ENCODE data around the gene SGCE. TPM values are rescaled to one million over a fixed set of nuclear protein-coding genes. Genes with fewer than 3 reads are reported as not detected.
A peak's percentile ranks its signal among the peaks of the same experiment; 100 is the strongest.

The SGCE gene
- total RNA-seq, 2 donors from 2014 or later: 1.6 to 1.9 TPM

- no peak for DNase-seq
- no peak overlapping the region for H3K4me3 Mint-ChIP-seq
- H3K9me3 Mint-ChIP-seq: no peaks in the 10 kb centered on the region
- H3K4me1 Mint-ChIP-seq (ENCODE audit: low read depth): no peaks in the 10 kb centered on the region
- no peak for ATAC-seq (replicated peaks in 1 of 2)
- H3K36me3 Mint-ChIP-seq (ENCODE audit: insufficient read depth in 2 of 2): no peaks in the 10 kb centered on the region
- no peak overlapping the region for H3K27ac Mint-ChIP-seq
- peaks cover 42% of the 10 kb centered on the region for H3K27me3 Mint-ChIP-seq (ENCODE audit: low read depth)
These were observed 23.0 kb downstream of the SGCE start for GRCh38 chr7:94633014-94633341.

- ATAC-seq (replicated peaks in 1 of 2): peak; percentile 98
These were observed 23.5 kb downstream of the SGCE start for GRCh38 chr7:94632338-94633013.

GRCh38 chr7:94630855-94631254 lies 25.1 kb downstream of the SGCE start:
- no peaks in the 10 kb centered on the region for H3K36me3 Mint-ChIP-seq (ENCODE audit: insufficient read depth in 2 of 2)
- H3K4me3 Mint-ChIP-seq: no peak overlapping the region
- ATAC-seq (replicated peaks in 1 of 2) (no peak), DNase-seq (no peak)
- no peaks in the 10 kb centered on the region for H3K4me1 Mint-ChIP-seq (ENCODE audit: low read depth)
- H3K27ac Mint-ChIP-seq: no peak overlapping the region
- H3K9me3 Mint-ChIP-seq: no peaks in the 10 kb centered on the region
- peaks cover 34% of the 10 kb centered on the region for H3K27me3 Mint-ChIP-seq (ENCODE audit: low read depth)

More at GRCh38 chr7:94632338-94633013, 23.5 kb downstream of the SGCE start:
- no peak overlapping the region for H3K27ac Mint-ChIP-seq
- H3K27me3 Mint-ChIP-seq (ENCODE audit: low read depth): peaks cover 39% of the 10 kb centered on the region
- no peaks in the 10 kb centered on the region for H3K36me3 Mint-ChIP-seq (ENCODE audit: insufficient read depth in 2 of 2)
- no peaks in the 10 kb centered on the region for H3K9me3 Mint-ChIP-seq
- no peaks in the 10 kb centered on the region for H3K4me1 Mint-ChIP-seq (ENCODE audit: low read depth)
- H3K4me3 Mint-ChIP-seq: no peak overlapping the region
- peak in 1 of 2 donors; percentile 7 for DNase-seq

GRCh38 chr7:94623820-94624219 lies 32.1 kb downstream of the SGCE start:
- Mint-ChIP-seq H3K4me1 (ENCODE audit: low read depth) (peaks cover 12% of the 10 kb centered on the region), H3K36me3 (ENCODE audit: insufficient read depth in 2 of 2) (no peaks in the 10 kb centered on the region), H3K27ac (no peak overlapping the region), H3K27me3 (ENCODE audit: low read depth) (peaks cover 7% of the 10 kb centered on the region), H3K9me3 (no peaks in the 10 kb centered on the region), H3K4me3 (no peak overlapping the region)
- DNase-seq: no peak
- no peak for ATAC-seq (replicated peaks in 1 of 2)

- ATAC-seq (replicated peaks in 1 of 2) (no peak), DNase-seq (no peak)
- Mint-ChIP-seq H3K4me1 (ENCODE audit: low read depth) (peaks cover 12% of the 10 kb centered on the region), H3K27ac (no peak overlapping the region), H3K36me3 (ENCODE audit: insufficient read depth in 2 of 2) (no peaks in the 10 kb centered on the region), H3K4me3 (no peak overlapping the region), H3K27me3 (ENCODE audit: low read depth) (peaks cover 6% of the 10 kb centered on the region), H3K9me3 (no peaks in the 10 kb centered on the region)
These were observed 34.8 kb downstream of the SGCE start for GRCh38 chr7:94621120-94621519.

GRCh38 chr7:94620703-94621118 lies 35.2 kb downstream of the SGCE start:
- Mint-ChIP-seq H3K27me3 (ENCODE audit: low read depth) (peaks cover 6% of the 10 kb centered on the region), H3K27ac (no peak overlapping the region), H3K4me3 (no peak overlapping the region), H3K4me1 (ENCODE audit: low read depth) (peaks cover 12% of the 10 kb centered on the region), H3K9me3 (no peaks in the 10 kb centered on the region), H3K36me3 (ENCODE audit: insufficient read depth in 2 of 2) (no peaks in the 10 kb centered on the region)
- peak; percentile 98 to 99 for ATAC-seq (replicated peaks in 1 of 2)
- peak; percentile 48 to 72 for DNase-seq

- Mint-ChIP-seq H3K4me3 (no peak overlapping the region), H3K27ac (no peak overlapping the region), H3K9me3 (no peaks in the 10 kb centered on the region), H3K36me3 (ENCODE audit: insufficient read depth in 2 of 2) (no peaks in the 10 kb centered on the region), H3K27me3 (ENCODE audit: low read depth) (peaks cover 14% of the 10 kb centered on the region), H3K4me1 (ENCODE audit: low read depth) (peaks cover 12% of the 10 kb centered on the region)
- no peak for ATAC-seq (replicated peaks in 1 of 2)
- DNase-seq: no peak
These were observed 37.8 kb downstream of the SGCE start for GRCh38 chr7:94618126-94618525.

- Mint-ChIP-seq H3K4me1 (ENCODE audit: low read depth) (peaks cover 12% of the 10 kb centered on the region), H3K27ac (no peak overlapping the region), H3K9me3 (peaks cover 0 to 3% of the 10 kb centered on the region in 2 donors), H3K4me3 (no peak overlapping the region), H3K36me3 (ENCODE audit: insufficient read depth in 2 of 2) (no peaks in the 10 kb centered on the region), H3K27me3 (ENCODE audit: low read depth) (peaks cover 21% of the 10 kb centered on the region)
- no peak for ATAC-seq (replicated peaks in 1 of 2)
- DNase-seq: no peak
These were observed 39.1 kb downstream of the SGCE start for GRCh38 chr7:94616855-94617254.

GRCh38 chr7:94615666-94616065 lies 40.3 kb downstream of the SGCE start:
- peaks cover 3% of the 10 kb centered on the region for H3K4me1 Mint-ChIP-seq (ENCODE audit: low read depth)
- H3K27ac Mint-ChIP-seq: no peak overlapping the region

GRCh38 chr7:94612661-94613060 lies 43.3 kb downstream of the SGCE start:
- peaks cover 33% of the 10 kb centered on the region for H3K27me3 Mint-ChIP-seq (ENCODE audit: low read depth)
- H3K4me1 Mint-ChIP-seq (ENCODE audit: low read depth): no peaks in the 10 kb centered on the region
- peaks cover 0 to 1% of the 10 kb centered on the region in 2 donors for H3K36me3 Mint-ChIP-seq (ENCODE audit: insufficient read depth in 2 of 2)
- no peak overlapping the region for H3K27ac Mint-ChIP-seq
- ATAC-seq (replicated peaks in 1 of 2) (no peak), DNase-seq (no peak)
- peaks cover 3 to 4% of the 10 kb centered on the region in 2 donors for H3K9me3 Mint-ChIP-seq
- no peak overlapping the region for H3K4me3 Mint-ChIP-seq

More at GRCh38 chr7:94615666-94616065, 40.3 kb downstream of the SGCE start:
- Mint-ChIP-seq H3K36me3 (ENCODE audit: insufficient read depth in 2 of 2) (peaks cover 0 to 1% of the 10 kb centered on the region in 2 donors), H3K9me3 (peaks cover 0 to 3% of the 10 kb centered on the region in 2 donors), H3K27me3 (ENCODE audit: low read depth) (peaks cover 21% of the 10 kb centered on the region), H3K4me3 (no peak overlapping the region)
- ATAC-seq (replicated peaks in 1 of 2) (no peak), DNase-seq (no peak)

- DNase-seq: no peak
- Mint-ChIP-seq H3K9me3 (peaks cover 3 to 5% of the 10 kb centered on the region in 2 donors), H3K4me3 (no peak overlapping the region), H3K27ac (no peak overlapping the region), H3K27me3 (ENCODE audit: low read depth) (peaks cover 36% of the 10 kb centered on the region), H3K4me1 (ENCODE audit: low read depth) (no peaks in the 10 kb centered on the region), H3K36me3 (ENCODE audit: insufficient read depth in 2 of 2) (peaks cover 0 to 2% of the 10 kb centered on the region in 2 donors)
- ATAC-seq (replicated peaks in 1 of 2): no peak
These were observed 43.7 kb downstream of the SGCE start for GRCh38 chr7:94612253-94612652.

- Mint-ChIP-seq H3K4me1 (ENCODE audit: low read depth) (no peaks in the 10 kb centered on the region), H3K27ac (no peak overlapping the region), H3K4me3 (no peak overlapping the region), H3K36me3 (ENCODE audit: insufficient read depth in 2 of 2) (peaks cover 0 to 8% of the 10 kb centered on the region in 2 donors), H3K9me3 (peaks cover 5 to 13% of the 10 kb centered on the region in 2 donors), H3K27me3 (ENCODE audit: low read depth) (peaks cover 38% of the 10 kb centered on the region)
- ATAC-seq (replicated peaks in 1 of 2) (no peak), DNase-seq (no peak)
These were observed 46.4 kb downstream of the SGCE start for GRCh38 chr7:94609561-94609960.

- Mint-ChIP-seq H3K4me3 (no peak overlapping the region), H3K4me1 (ENCODE audit: low read depth) (no peaks in the 10 kb centered on the region), H3K36me3 (ENCODE audit: insufficient read depth in 2 of 2) (peaks cover 0 to 8% of the 10 kb centered on the region in 2 donors), H3K27ac (no peak overlapping the region), H3K27me3 (ENCODE audit: low read depth) (peaks cover 30% of the 10 kb centered on the region), H3K9me3 (peaks cover 2 to 11% of the 10 kb centered on the region in 2 donors)
- DNase-seq (no peak), ATAC-seq (replicated peaks in 1 of 2) (no peak)
These were observed 50.9 kb downstream of the SGCE start for GRCh38 chr7:94605031-94605430.

GRCh38 chr7:94602181-94602580 lies 53.8 kb downstream of the SGCE start:
- DNase-seq (no peak), ATAC-seq (replicated peaks in 1 of 2) (no peak)
- no peaks in the 10 kb centered on the region for H3K4me1 Mint-ChIP-seq (ENCODE audit: low read depth)
- H3K36me3 Mint-ChIP-seq (ENCODE audit: insufficient read depth in 2 of 2): peaks cover 0 to 6% of the 10 kb centered on the region in 2 donors
- H3K4me3 Mint-ChIP-seq: no peak overlapping the region
- H3K27me3 Mint-ChIP-seq (ENCODE audit: low read depth): peaks cover 11% of the 10 kb centered on the region
- no peak overlapping the region for H3K27ac Mint-ChIP-seq
- H3K9me3 Mint-ChIP-seq: peaks cover 2 to 7% of the 10 kb centered on the region in 2 donors
